PC-3 (cell line): ENCODE data around the gene WDR93. TPM values are rescaled to one million over a fixed set of nuclear protein-coding genes. Genes with fewer than 3 reads are reported as not detected.

Experiments used
- ATAC-seq: fragments of 200-7000 bp; cut with Tn5 transposase; 2 replicates; pipeline ENCODE4 v1.9.1; 2020; ENCODE audit warnings: mild to moderate bottlenecking, moderate library complexity
- BruUV-seq: library from RNA; stranded (reverse); fragments of 400-500 nt; replicated peaks from 2 replicates; lab custom pipeline; 2021; lab: Mats Ljungman, UMichigan
- CTCF ChIA-PET: fragments of 300-600 bp; sonication (Branson Sonifier 250); formaldehyde crosslinking; loops from one replicate; lab custom pipeline; 2022; ENCODE audit warnings: antibody characterized with exemption; lab: Charles Lee
- POLR2A ChIA-PET: fragments of 300-600 bp; sonication (Branson Sonifier 250); formaldehyde crosslinking; loops from one replicate; lab custom pipeline; 2022; ENCODE audit warnings: antibody characterized with exemption; ENCODE audit not compliant: unreplicated experiment; lab: Charles Lee
- DNase-seq: peaks from one replicate; pipeline ENCODE4 v3.0.0-alpha.2; 2015
- H2AFZ ChIP-seq: fragments of 300-600 bp; sonication (generic); 2 replicates; pipeline ENCODE4 v1.6.0; 2016; ENCODE audit warnings: antibody characterized with exemption, low read length
- H3F3A ChIP-seq: fragments of 300-600 bp; sonication (generic); one replicate; pipeline ENCODE4 v1.6.0; 2017; ENCODE audit warnings: antibody characterized with exemption, low read length, control low read depth, mild to moderate bottlenecking; ENCODE audit not compliant: unreplicated experiment
- H3K27ac ChIP-seq: fragments of 300-600 bp; sonication (generic); 2 replicates; pipeline ENCODE4 v1.5.1; 2016; ENCODE audit warnings: mild to moderate bottlenecking, low read length
- H3K27me3 ChIP-seq: fragments of 300-600 bp; sonication (generic); 2 replicates; pipeline ENCODE4 v1.6.1; 2016; ENCODE audit warnings: low read length, mixed read lengths
- H3K36me3 ChIP-seq: fragments of 300-600 bp; sonication (generic); 2 replicates; pipeline ENCODE4 v1.6.1; 2016; ENCODE audit warnings: low read depth, mixed run types, low read length, mixed read lengths
- H3K4me1 ChIP-seq: fragments of 300-600 bp; sonication (generic); 2 replicates; pipeline ENCODE4 v1.5.1; 2016; ENCODE audit warnings: low read length; ENCODE audit not compliant: insufficient read depth
- H3K4me2 ChIP-seq: fragments of 300-600 bp; sonication (generic); 2 replicates; pipeline ENCODE4 v1.6.0; 2016; ENCODE audit warnings: low read length
- H3K4me3 ChIP-seq: fragments of 300-600 bp; sonication (generic); 2 replicates; pipeline ENCODE4 v1.5.1; 2016; ENCODE audit warnings: mild to moderate bottlenecking, low read length, mixed read lengths
- H3K79me2 ChIP-seq: fragments of 300-600 bp; sonication (generic); 2 replicates; pipeline ENCODE4 v1.6.1; 2017; ENCODE audit warnings: low read length, mixed read lengths
- H3K9ac ChIP-seq: fragments of 300-600 bp; sonication (generic); 2 replicates; pipeline ENCODE4 v1.6.0; 2016; ENCODE audit warnings: mild to moderate bottlenecking, low read length
- H3K9me2 ChIP-seq: fragments of 300-600 bp; sonication (generic); replicated peaks from 2 replicates; pipeline ENCODE4 v1.6.1; 2016; ENCODE audit warnings: mixed run types, low read length, mixed read lengths
- H3K9me3 ChIP-seq: fragments of 300-600 bp; sonication (generic); 2 replicates; pipeline ENCODE4 v1.6.1; 2016; ENCODE audit warnings: low read length, mixed read lengths
- H4K20me1 ChIP-seq: fragments of 300-600 bp; sonication (generic); 2 replicates; pipeline ENCODE4 v1.6.1; 2016; ENCODE audit warnings: low read length, mixed read lengths
- CTCF ChIP-seq: fragments of 300-600 bp; sonication (generic); conservative IDR thresholded peaks from 2 replicates; pipeline ENCODE4 v1.5.1; 2017; ENCODE audit warnings: antibody characterized with exemption, low read depth, mild to moderate bottlenecking, low read length
- EZH2 ChIP-seq: fragments of 300-600 bp; sonication (generic); IDR thresholded peaks from one replicate; pipeline ENCODE4 v1.6.1; 2017; ENCODE audit warnings: antibody characterized with exemption, mild to moderate bottlenecking, low read length; ENCODE audit not compliant: unreplicated experiment
- EZH2phosphoT487 ChIP-seq: fragments of 300-600 bp; sonication (generic); IDR thresholded peaks from 2 replicates; pipeline ENCODE4 v1.6.1; 2018; ENCODE audit warnings: mild to moderate bottlenecking, antibody characterized with exemption, low read length, borderline replicate concordance
- intact Hi-C: fragments of 100-400 bp; cut with micrococcal nuclease; formaldehyde crosslinking; loops from 2 replicates; pipeline ENCODE4 v1.9.0; 2023
- total RNA-seq: library from RNA; depleted of rRNA; stranded (reverse); fragments of >200 nt; gene quantifications from 2 replicates; pipeline ENCODE4 v1.2.3, GENCODE V29; 2014

WDR93 gene
- total RNA-seq, 1 experiment from 2014 or later, result 0.22 TPM

DNA sequence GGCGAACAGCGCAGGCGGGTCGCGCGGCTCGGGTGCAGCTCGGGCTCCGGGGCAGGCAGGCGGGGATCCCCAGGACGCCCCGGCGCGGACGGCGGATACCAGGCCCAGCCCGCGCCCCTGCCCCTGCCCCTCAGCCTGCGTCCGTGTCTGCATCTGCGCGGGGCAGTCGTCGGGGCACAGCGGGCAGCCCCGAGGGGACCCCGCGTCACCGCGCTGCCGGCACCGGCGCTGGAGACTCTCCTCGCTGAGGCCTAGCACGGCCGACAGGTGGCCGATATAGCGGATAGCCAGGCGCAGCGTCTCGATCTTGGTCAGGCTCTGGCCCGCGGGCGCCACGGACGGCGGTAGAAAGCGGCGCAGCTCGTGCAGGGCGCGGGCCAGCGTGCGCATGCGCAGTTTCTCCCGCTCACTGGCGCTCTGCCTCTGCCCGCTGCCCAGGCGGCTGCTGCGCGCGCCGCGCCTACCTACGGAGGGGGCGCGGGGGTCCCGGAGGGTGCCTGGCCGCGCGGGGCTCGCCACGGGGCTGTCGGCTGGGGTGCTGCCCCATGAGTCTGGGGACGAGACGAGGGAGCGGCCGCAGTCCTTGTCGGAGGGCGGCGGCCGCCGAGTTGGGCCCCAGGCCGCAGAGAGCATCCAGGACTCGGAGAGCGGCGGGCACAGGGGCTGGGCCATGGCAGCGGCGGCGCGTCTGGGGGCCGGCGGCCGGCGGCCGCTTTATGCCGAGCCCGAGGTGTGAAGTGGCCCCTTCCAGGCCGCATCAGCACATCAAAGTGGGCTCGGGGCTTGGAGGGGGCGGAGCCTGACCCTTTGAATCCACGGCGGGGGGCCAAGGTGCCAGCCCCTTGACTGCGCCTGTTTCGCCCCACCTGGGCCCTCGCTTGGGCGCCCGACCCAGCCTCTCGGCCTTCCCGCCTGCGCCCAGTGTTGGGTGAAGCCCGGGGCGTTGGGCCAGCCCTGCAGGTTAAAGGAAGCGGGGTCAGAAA, 60.2 kb downstream of the WDR93 start, which contains the start of gene MESP1:
Gene MESP1 (minus strand): TSS at position 690 of the 983 bp plus-strand sequence. CDS start 18 bp downstream, at position 672.
- peak within 1 kb of the TSS; percentile 98 for H3K4me2 ChIP-seq
- H3K9me2 ChIP-seq, result no peaks in the 10 kb centered on the region
- TF ChIP-seq EZH2 (no peak), CTCF (peak; percentile 61)
- H4K20me1 ChIP-seq, result no peaks in the 10 kb centered on the region
- DNase-seq, result peak; percentile 92
- peaks cover 38% of the 10 kb centered on the region for H3K79me2 ChIP-seq
- BruUV-seq, result no TSS peak
- ChIA-PET CTCF (interaction anchor here (0.9 kb wide), 1 partner anchor 143 kb away, joined by 3 read pairs; the partner anchor contains the start of gene AP3S2), POLR2A (no interaction called here)
- intact Hi-C loops, result no loop called here
- H3K27me3 ChIP-seq, result no peaks in the 10 kb centered on the region
- peak; percentile 84 for ATAC-seq
- H3K9me3 ChIP-seq, result no peaks in the 10 kb centered on the region
- H2AFZ ChIP-seq, result peak within 1 kb of the TSS; percentile 72
- peaks cover 64% of the 10 kb centered on the region for H3K4me1 ChIP-seq
- H3K4me3 ChIP-seq, result peak within 1 kb of the TSS; percentile 89
- H3K27ac ChIP-seq, result peak within 1 kb of the TSS; percentile 83
- H3K36me3 ChIP-seq, result 0 out of 2 replicates have a peak, but pooled peaks cover 3% of the 10 kb centered on the region
- H3K9ac ChIP-seq, result peak within 1 kb of the TSS; percentile 89
- H3F3A ChIP-seq, result no peaks in the 10 kb centered on the region

DNA sequence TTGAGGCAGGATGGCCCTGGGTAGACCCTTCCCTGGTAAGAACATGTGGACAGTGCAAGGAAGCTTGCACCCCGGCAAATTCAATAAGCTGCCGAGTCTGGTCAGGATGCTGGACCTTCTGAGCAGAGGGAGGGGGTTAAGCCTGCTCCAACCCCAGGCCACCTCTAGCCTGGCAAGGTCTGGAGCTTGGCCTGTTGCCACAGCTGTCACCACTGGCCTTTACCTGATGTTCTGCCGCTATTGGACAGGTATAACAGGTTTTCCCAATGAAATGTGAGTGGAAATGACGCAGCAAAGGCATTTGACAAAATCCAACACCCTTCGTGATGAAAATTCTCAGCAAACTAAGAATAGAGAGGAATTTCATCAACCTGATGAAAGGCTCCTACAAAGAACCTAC, 61.1 kb downstream of the WDR93 start:
- Histone ChIP-seq H3K9me2 (no peaks in the 10 kb centered on the region), H4K20me1 (no peaks in the 10 kb centered on the region), H3K79me2 (peaks cover 38% of the 10 kb centered on the region), H3K4me1 (peaks cover 69% of the 10 kb centered on the region), H3K36me3 (0 out of 2 replicates have a peak, but pooled peaks cover 3% of the 10 kb centered on the region), H3K27me3 (no peaks in the 10 kb centered on the region), H3K9me3 (no peaks in the 10 kb centered on the region), H2AFZ (no peak overlapping the region), H3K9ac (peak overlapping the region; percentile 89), H3K4me2 (peak overlapping the region; percentile 98), H3F3A (no peaks in the 10 kb centered on the region), H3K27ac (peak overlapping the region; percentile 83), H3K4me3 (peak overlapping the region; percentile 89; the same call in 1 of the 2 replicates)
- ChIA-PET POLR2A (no interaction called here), CTCF (interaction anchor here (0.6 kb wide), 1 partner anchor 9 kb away, joined by 5 read pairs; no protein-coding TSS in a partner anchor)
- TF ChIP-seq CTCF (no peak), EZH2 (no peak), EZH2phosphoT487 (no peak)
- peak; percentile 89 for DNase-seq
- BruUV-seq, result no TSS peak
- no peak for ATAC-seq
- intact Hi-C loops, result no loop called here
